Measurements from ENCODE around the gene TSPAN31.

TSPAN31 gene

DNA sequence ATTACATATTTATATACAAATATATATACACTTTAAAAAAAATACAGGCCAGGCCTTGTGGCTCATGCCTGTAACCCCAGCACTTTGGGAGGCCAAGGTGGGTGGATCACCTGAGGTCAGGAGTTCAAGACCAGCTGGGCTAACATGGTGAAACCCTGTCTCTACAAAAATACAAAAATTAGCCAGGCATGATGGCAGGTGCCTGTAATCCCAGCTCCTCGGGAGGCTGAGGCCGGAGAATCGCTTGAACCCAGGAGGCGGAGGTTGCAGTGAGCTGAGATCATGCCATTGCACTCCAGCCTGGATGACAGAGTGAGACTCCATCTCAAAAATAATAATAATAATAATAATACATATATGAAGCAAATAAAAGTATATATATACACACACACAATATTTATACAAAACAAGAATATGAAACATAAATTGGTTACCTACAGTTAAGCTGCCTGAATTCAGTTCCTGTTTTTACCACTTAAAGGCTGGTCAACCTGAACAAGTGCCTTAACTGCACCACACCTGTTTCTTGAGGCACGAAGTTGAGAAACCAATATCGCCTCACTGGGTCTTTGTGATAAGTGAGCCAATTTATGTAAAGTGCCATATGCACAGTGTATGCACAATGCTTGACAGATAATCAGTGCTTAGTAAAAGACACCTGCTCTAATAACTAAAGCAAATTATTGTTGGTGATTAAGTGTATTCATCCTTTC is 29.6 kb upstream of the TSPAN31 start:
- FAIRE-seq (peak; percentile 91), DNase-seq (ENCODE audit: insufficient read length, low spot score) (peak; percentile 18)
- peak; percentile 88 for TF ChIP-seq SPI1 (IDR thresholded peaks at IDR 0.05; ENCODE audit: low read depth, low read length)

DNA sequence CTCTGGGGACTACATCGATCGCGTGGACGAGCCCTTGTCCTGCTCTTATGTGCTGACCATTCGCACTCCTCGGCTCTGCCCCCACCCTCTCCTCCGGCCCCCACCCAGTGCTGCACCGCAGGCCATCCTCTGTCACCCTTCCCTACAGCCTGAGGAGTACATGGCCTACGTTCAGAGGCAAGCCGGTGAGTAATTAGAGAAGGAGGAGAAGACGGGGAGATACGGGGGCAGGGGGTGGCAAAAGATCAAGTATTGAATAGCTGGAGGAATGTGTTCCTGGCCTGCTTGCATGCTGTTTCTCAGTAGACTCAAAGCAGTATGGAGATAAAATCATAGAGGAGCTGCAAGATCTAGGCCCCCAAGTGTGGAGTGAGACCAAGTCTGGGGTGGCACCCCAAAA is 29.1 kb upstream of the TSPAN31 start:
- TF ChIP-seq PAX5 (IDR thresholded peaks at IDR 0.05; ENCODE audit: insufficient read depth, low read length, severe bottlenecking) = no peak
- TF ChIP-seq POU2F2 (IDR thresholded peaks at IDR 0.05; ENCODE audit: low read depth, low read length) = no peak
- TF ChIP-seq SPI1 (IDR thresholded peaks at IDR 0.05; ENCODE audit: low read depth, low read length) = no peak
- no peak for TF ChIP-seq POLR2A (IDR thresholded peaks at IDR 0.05; ENCODE audit: low read depth, low read length)
- TF ChIP-seq POLR2AphosphoS5 (IDR thresholded peaks at IDR 0.05; ENCODE audit: low read depth, low read length) = no peak
- TF ChIP-seq TAF1 (IDR thresholded peaks at IDR 0.05; ENCODE audit: low read depth, low read length) = no peak
- DNase-seq (ENCODE audit: insufficient read length, low spot score) (no peak), FAIRE-seq (no peak)

DNA sequence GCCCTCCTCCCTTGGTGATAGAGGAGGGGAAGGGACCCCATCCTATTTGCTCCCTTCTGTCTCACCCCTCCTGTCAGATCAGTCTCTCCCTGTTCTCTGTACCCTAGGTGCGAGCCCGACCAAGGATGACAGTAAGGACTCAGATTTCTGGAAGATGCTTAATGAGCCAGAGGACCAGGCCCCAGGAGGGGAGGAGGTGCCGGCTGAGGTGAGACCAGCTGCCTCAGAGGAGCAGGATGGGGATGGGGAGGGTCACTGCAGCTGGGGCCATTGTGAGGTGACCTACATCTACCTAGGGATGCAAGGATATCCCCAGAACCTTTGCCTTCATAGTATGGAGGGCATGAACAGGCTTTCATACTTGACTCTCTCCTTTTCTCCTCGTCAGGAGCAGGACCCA is 28.5 kb upstream of the TSPAN31 start:
- FAIRE-seq (no peak), DNase-seq (ENCODE audit: insufficient read length, low spot score) (no peak)
- no peak for TF ChIP-seq PAX5 (IDR thresholded peaks at IDR 0.05; ENCODE audit: insufficient read depth, low read length, severe bottlenecking)
- no peak for TF ChIP-seq SPI1 (IDR thresholded peaks at IDR 0.05; ENCODE audit: low read depth, low read length)
- no peak for TF ChIP-seq POLR2AphosphoS5 (IDR thresholded peaks at IDR 0.05; ENCODE audit: low read depth, low read length)
- TF ChIP-seq TAF1 (IDR thresholded peaks at IDR 0.05; ENCODE audit: low read depth, low read length) = no peak
- no peak for TF ChIP-seq POLR2A (IDR thresholded peaks at IDR 0.05; ENCODE audit: low read depth, low read length)
- no peak for TF ChIP-seq POU2F2 (IDR thresholded peaks at IDR 0.05; ENCODE audit: low read depth, low read length)

DNA sequence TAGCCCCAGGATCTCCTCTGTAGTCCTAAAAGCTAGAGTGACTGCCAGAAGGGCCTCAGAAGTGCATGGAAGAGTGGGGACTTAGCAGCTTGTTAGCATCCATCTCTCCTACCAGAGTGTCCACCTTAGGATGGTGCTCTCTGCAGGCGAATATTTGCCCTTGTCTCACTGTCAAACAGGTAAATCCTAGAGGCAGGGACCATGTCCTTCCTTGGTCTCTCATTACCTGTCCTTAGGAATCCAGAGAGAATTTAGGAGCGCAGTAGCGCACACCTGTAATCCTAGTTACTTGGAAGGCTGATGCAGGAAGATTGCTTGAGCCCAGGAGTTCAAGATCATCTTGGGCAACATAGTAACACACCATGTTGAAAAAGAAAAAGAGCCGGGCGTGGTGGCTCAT is 27.7 kb upstream of the TSPAN31 start:
- FAIRE-seq (no peak), DNase-seq (ENCODE audit: insufficient read length, low spot score) (no peak)
- TF ChIP-seq TAF1 (IDR thresholded peaks at IDR 0.05; ENCODE audit: low read depth, low read length) (no peak), PAX5 (IDR thresholded peaks at IDR 0.05; ENCODE audit: insufficient read depth, low read length, severe bottlenecking) (no peak), POLR2AphosphoS5 (IDR thresholded peaks at IDR 0.05; ENCODE audit: low read depth, low read length) (no peak), SPI1 (IDR thresholded peaks at IDR 0.05; ENCODE audit: low read depth, low read length) (no peak), POLR2A (IDR thresholded peaks at IDR 0.05; ENCODE audit: low read depth, low read length) (no peak), POU2F2 (IDR thresholded peaks at IDR 0.05; ENCODE audit: low read depth, low read length) (no peak)

DNA sequence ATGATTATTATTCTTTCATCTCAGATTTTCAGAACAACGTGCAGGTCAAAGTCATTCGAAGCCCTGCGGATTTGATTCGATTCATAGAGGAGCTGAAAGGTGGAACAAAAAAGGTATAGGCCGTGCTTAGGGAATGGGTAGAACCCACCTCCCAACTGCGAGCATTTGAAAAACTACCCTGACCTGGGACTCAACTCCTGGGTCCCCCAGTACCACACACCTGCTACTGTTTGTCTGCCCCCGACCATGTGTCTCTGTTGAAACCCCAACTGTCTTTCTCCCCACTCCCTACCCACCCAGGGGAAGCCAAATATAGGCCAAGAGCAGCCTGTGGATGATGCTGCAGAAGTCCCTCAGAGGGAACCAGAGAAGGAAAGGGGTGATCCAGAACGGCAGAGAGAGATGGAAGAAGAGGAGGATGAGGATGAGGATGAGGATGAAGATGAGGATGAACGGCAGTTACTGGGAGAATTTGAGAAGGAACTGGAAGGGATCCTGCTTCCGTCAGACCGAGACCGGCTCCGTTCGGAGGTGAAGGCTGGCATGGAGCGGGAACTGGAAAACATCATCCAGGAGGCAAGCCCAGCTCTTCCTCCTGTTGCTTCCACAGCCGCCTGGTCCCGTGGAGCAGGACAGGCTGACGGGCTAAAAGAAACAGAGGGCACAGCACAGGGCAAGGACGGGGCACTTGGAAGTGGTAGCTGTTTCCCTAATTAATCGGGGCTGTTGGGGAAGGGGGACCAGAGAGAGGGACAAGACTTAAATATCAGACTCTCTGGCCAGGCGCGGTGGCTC is 26.8 kb upstream of the TSPAN31 start:
- no peak for DNase-seq (ENCODE audit: insufficient read length, low spot score)
- no peak for FAIRE-seq
- TF ChIP-seq PAX5 (IDR thresholded peaks at IDR 0.05; ENCODE audit: insufficient read depth, low read length, severe bottlenecking) = no peak
- TF ChIP-seq POU2F2 (IDR thresholded peaks at IDR 0.05; ENCODE audit: low read depth, low read length) = no peak
- no peak for TF ChIP-seq POLR2AphosphoS5 (IDR thresholded peaks at IDR 0.05; ENCODE audit: low read depth, low read length)
- no peak for TF ChIP-seq SPI1 (IDR thresholded peaks at IDR 0.05; ENCODE audit: low read depth, low read length)
- no peak for TF ChIP-seq POLR2A (IDR thresholded peaks at IDR 0.05; ENCODE audit: low read depth, low read length)
- TF ChIP-seq TAF1 (IDR thresholded peaks at IDR 0.05; ENCODE audit: low read depth, low read length) = no peak

DNA sequence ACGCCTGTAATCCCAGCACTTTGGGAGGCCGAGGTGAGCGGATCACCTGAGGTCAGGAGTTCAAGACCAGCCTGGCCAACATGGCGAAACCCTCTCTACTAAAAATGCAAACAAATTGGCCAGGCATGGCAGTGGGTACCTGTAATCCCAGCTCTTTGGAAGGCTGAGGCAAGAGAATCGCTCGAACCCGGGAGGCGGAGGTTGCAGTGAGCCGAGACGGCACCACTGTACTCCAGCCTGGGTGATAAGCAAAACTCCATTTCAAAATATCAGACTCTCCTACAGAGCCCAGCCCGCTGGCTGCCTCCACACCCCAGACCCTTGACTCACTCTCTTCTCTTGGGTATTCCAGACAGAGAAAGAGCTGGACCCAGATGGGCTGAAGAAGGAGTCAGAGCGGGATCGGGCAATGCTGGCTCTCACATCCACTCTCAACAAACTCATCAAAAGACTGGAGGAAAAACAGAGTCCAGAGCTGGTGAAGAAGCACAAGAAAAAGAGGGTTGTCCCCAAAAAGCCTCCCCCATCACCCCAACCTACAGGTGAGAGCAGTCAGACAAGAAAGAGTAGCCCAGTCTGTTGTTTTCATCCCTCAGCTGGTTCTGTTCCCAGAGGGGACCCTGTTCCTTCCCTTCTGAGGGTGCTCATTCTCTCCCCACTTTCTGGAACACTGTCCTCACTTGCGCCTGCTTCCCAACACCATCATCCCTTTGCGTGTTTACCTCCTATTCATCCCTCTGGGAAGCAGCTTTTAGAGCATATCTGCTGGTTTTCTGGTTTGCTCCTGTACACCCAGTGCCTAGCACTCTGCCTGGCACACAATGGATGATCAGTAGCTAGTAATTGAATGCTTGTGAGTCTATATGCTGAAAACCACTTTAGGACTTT is 26.0 kb upstream of the TSPAN31 start:
- no peak for TF ChIP-seq SPI1 (IDR thresholded peaks at IDR 0.05; ENCODE audit: low read depth, low read length)
- no peak for TF ChIP-seq POU2F2 (IDR thresholded peaks at IDR 0.05; ENCODE audit: low read depth, low read length)
- TF ChIP-seq PAX5 (IDR thresholded peaks at IDR 0.05; ENCODE audit: insufficient read depth, low read length, severe bottlenecking) = no peak
- TF ChIP-seq TAF1 (IDR thresholded peaks at IDR 0.05; ENCODE audit: low read depth, low read length) = no peak
- TF ChIP-seq POLR2A (IDR thresholded peaks at IDR 0.05; ENCODE audit: low read depth, low read length) = no peak
- no peak for TF ChIP-seq POLR2AphosphoS5 (IDR thresholded peaks at IDR 0.05; ENCODE audit: low read depth, low read length)
- DNase-seq (ENCODE audit: insufficient read length, low spot score) (no peak), FAIRE-seq (no peak)

DNA sequence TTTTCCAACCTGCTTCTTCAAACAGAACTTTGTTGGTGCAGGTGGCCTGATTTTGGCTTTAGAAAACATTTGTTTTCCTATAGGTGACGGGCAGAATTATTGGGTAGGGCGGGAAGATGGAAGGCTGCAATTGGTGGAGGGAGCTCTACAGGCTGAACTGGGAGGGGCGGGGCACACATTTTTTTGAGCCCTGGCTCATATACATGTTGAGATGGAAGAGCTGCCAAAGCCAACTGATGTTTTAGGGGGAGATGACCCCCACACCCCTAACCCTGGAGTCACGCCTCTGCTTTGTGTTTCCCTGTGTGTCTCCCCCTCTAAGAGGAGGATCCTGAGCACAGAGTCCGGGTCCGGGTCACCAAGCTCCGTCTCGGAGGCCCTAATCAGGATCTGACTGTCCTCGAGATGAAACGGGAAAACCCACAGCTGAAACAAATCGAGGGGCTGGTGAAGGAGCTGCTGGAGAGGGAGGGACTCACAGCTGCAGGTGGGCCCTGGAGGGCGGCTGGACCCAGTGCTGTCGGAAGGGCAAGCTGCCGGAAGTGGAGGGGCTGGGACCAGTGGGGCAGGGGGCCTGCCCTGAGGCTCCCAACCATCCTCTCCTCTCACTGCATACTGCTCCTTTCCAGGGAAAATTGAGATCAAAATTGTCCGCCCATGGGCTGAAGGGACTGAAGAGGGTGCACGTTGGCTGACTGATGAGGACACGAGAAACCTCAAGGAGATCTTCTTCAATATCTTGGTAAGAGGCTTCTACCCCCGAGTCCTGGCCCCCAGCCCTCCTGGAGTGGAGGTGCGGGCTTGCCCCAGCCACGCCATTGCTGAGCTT is 24.8 kb upstream of the TSPAN31 start:
- TF ChIP-seq POU2F2 (IDR thresholded peaks at IDR 0.05; ENCODE audit: low read depth, low read length) (no peak), SPI1 (IDR thresholded peaks at IDR 0.05; ENCODE audit: low read depth, low read length) (no peak), PAX5 (IDR thresholded peaks at IDR 0.05; ENCODE audit: insufficient read depth, low read length, severe bottlenecking) (no peak), TAF1 (IDR thresholded peaks at IDR 0.05; ENCODE audit: low read depth, low read length) (no peak), POLR2AphosphoS5 (IDR thresholded peaks at IDR 0.05; ENCODE audit: low read depth, low read length) (no peak), POLR2A (IDR thresholded peaks at IDR 0.05; ENCODE audit: low read depth, low read length) (no peak)
- FAIRE-seq (no peak), DNase-seq (ENCODE audit: insufficient read length, low spot score) (peak; percentile 8)
